Activated T-helper 1 cell treated with Interleukin-2 at 50 U/mL for 16 hours (primary cell): ENCODE data around the gene AZU1.
"Not testable (repeated sequence)": the region's sequence is repeated elsewhere in the genome, so short reads cannot be mapped to it uniquely, and the experiment has no call there.

ENCODE experiments used
- DNase-seq: peaks from one replicate; pipeline ENCODE4 v3.0.0-alpha.2; 2020; ENCODE audit warnings: low read depth

AZU1 gene

DNA sequence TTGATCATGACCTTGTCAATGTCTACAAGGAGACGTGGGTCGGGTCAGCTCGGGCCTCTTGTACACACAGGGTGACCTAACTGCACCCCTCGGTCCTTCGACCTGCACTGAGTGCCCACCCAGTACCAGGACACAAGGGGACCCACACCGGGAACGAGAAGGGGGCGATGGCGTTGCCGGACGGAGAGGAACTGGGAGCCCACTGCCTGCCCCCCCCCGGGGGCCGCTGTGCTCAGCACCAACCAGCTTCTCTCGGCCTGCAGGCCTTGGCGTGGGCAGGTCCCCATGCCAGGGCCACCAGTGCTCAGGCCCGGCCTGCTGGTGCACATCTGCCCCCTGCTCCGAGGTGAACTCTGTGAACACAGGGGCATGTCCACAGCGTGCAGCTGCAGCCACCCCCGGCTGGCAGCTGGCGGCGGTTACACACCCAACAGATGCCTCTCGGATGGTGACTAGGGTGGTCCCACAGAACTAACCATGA is 46.0 kb downstream of the AZU1 start:
- no peak for DNase-seq

DNA sequence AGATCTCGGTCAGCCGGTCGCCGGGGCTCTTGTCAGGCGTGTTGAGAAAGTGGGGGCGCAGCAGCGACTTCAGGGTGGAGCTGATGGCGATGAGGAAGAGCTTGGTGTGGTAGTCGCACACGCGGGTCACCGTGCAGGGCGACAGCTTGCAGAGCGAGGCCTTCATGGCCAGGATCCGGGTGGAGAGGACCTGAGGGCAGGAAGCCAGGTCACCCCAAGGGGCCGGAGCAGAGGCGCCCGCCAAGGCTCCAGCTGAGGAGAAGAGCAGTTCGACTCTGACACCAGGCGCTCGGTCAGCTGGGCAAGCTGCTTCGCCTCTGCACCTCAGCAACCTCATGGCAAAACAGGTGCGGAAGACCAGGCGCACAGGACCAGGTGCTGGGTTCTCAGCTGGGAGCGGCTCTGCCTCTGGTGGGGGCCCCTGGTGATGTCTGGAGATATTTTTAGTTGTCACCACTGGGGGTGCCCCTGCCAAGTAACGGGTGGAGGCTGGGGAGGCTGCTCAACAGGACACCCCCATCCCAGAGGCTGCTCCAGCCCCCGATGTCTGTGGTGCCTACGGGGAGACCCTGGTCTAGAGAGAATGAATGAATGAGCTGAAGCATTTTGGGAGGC is 47.7 kb downstream of the AZU1 start:
- no peak for DNase-seq

DNA sequence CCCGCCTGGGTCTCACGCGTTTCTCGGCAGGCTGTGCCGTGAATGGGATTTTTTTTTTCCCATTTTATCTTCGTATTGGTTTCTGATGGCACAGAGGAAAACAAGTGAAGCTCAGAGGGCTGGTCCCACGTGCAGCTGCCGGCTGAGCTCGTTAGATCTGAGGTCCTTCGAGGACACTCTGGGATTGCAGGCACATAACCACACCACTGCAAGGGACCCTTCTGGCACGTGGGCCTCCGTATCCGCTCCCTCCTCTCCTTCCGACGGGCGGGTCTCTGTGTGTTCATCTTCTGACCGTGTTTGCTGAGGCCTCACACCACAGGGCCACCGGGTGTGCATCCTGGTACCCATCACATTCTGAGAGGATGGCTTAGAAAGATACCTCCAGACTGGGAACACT is 48.5 kb downstream of the AZU1 start:
- no peak for DNase-seq

GRCh38 chr19:876780-877314 is 49.2 kb downstream of the AZU1 start:
- no peak for DNase-seq

DNA sequence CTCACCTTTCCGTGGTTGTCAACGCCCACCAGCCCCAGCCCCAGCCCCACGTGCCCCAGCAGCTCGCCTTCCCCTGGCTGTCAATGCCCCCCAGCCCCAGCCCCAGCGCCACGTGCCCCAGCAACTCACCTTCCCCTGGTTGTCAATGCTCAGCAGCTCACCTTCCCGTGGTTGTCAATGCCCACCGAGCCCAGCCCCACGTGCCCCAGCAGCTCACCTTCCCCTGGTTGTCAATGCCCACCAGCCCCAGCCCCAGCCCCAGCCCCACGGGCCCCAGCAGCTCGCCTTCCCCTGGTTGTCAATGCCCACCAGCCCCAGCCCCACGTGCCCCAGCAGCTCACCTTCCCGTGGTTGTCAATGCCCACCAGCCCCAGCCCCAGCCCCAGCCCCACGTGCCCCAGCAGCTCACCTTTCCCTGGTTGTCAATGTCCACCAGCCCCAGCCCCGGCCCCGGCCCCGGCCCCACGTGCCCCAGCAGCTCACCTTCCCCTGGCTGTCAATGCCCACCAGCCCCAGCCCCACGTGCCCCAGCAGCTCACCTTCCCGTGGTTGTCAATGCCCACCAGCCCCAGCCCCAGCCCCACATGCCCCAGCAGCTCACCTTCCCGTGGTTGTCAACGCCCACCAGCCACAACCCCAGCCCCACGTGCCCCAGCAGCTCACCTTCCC is 50.5 kb downstream of the AZU1 start:
- not testable (repeated sequence) for DNase-seq

- not testable (repeated sequence) for DNase-seq
These were observed 51.3 kb downstream of the AZU1 start for GRCh38 chr19:878751-879561.

DNA sequence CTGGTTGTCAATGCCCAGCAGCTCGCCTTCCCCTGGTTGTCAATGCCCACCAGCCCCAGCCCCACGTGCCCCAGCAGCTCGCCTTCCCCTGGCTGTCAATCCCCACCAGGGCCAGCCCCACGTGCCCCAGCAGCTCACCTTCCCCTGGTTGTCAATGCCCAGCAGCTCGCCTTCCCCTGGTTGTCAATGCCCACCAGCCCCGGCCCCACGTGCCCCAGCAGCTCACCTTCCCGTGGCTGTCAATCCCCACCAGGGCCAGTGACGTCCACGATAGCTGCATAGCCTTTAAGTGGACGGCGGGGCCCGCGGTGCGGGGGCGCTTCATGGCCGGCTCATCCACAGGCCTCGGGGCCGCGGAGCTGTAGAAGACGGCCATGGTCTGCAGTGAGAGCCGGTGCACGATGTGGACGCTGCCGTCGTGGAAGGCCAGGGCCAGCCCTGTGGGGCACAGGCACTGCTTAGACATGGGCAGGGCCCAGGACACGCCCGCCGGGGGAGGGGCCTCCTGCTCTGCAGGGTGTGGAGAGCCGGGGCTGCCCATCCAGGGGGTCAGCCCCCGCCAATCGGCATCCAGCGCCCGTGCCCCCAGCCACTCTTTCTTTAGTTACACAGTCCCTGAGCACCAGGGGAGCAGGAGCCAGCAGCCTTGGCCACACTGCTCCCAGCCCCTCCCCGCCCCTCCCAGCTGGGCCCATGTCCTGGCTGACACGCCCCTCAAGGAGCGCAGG is 52.2 kb downstream of the AZU1 start:
- DNase-seq, result no peak
